Hindlimb muscle (tissue), 1 donor: ENCODE measurements around the gene LBHD2. TPM values are rescaled to one million over a fixed set of nuclear protein-coding genes. Genes with fewer than 3 reads are reported as not detected.

Experiments used
- DNase-seq: peaks from one replicate; pipeline ENCODE4 v3.0.0-alpha.2; 2013
- polyA plus RNA-seq: library from polyadenylated mRNA; unstranded; fragments of 120-200 nt; gene quantifications from one replicate; pipeline ENCODE4 v1.2.1, GENCODE V29; 2013; ENCODE audit not compliant: insufficient read length

The LBHD2 gene
- polyA plus RNA-seq, 1 donor: not detected

DNA sequence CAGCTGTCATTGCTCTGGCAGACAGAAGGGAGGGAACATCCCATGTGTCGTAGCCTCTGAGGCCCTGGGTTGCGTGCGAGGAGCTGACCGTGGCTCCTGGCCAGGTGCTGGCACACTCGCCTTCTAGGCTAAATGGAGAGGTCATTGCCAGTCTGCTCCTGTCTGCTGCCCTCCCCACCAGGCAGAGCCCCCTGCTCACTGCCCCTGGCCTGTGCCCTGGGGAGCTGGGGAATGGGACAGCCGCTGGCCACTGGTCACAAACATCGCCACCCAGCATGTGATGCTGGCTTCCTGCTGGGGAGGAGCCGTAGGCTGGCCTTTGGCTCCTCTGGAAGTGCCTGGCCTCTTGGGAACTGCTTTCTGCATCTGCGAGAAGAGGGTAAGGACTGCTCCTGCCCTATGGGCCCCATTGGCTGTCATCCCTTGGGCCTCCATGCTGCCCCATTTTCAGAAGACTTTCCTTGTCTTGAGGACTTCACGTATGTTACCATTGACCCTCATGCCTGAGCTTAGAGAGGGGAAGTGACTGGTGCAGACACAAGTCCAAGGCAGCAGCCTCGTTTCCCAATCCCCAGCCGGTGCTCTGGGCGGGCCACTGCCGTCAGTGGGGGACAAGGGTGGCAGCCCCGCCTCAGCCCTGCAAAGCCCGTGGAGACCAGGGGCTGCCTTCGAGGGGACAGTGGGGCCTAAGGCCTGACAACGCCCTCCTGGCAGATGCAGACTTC lies 37.3 kb downstream of the LBHD2 start:
- no peak for DNase-seq

DNA sequence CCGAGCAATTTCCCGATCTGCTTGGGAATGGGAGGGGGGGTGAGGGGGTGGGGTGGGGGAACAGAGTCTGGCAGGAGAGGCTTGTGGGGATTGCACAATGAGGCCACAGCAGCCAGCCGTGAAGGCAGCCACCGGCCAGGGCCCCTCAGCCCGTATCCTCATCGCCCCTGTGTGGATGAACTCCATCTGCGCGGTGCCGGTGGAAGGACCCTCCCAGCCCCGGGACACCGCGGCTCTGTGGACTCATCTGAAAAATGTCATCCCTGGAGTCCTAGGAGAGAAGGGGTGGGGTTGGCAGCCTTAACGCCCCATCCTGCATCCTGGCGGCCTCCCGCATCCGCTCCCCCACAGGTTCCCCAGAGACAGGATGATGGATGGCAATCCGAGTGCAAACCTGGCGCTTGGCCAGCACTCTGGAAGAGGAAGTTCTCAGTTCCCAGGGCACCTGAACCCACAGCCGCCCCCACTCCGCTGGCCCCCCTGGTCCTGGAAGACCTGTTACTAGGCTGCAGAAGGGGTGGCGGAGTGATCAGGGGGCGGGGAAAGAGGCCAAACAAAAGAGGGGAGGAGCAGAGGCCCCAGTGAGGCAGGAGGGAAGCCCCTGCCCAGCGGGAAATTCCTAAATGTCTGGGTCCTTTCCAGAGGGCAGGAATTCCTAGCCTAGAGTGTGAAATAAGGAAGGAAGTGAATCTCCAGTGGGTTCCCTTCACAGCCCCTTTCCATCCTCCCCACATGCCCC lies 38.0 kb downstream of the LBHD2 start:
- DNase-seq: peak; percentile 87

DNA sequence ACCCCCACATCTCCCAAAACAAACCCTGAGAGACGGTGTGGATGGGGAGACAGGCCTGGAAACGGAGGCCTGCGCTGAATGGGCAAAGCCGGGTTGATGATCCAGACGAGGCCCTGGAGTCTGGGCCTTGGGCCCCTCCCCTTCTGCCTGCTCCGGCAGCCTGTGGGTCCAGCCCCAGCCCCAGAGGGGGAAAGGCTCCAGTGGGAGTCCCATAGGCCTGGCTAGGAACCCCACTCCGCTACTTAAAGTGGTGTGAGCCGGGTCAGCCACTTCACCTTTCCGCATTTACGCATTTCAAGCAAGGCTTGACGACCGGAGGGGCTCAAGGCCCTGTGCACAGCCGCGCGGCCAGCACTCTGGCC lies 38.6 kb downstream of the LBHD2 start:
- no peak for DNase-seq

- DNase-seq: peak; percentile 80
Observed at GRCh38 chr14:103122947-103123633, 39.1 kb downstream of the LBHD2 start, which contains the start of gene TNFAIP2. Gene TNFAIP2 (plus strand): TSS chr14:103123461. CDS start chr14:103126458, 2,997 bp downstream.

GRCh38 chr14:103123634-103124500 lies 39.9 kb downstream of the LBHD2 start:
- peak; percentile 68 for DNase-seq

- DNase-seq: no peak
Observed at GRCh38 chr14:103124501-103125001, 40.5 kb downstream of the LBHD2 start.

- no peak for DNase-seq
Observed at GRCh38 chr14:103125098-103126070, 41.4 kb downstream of the LBHD2 start.

DNA sequence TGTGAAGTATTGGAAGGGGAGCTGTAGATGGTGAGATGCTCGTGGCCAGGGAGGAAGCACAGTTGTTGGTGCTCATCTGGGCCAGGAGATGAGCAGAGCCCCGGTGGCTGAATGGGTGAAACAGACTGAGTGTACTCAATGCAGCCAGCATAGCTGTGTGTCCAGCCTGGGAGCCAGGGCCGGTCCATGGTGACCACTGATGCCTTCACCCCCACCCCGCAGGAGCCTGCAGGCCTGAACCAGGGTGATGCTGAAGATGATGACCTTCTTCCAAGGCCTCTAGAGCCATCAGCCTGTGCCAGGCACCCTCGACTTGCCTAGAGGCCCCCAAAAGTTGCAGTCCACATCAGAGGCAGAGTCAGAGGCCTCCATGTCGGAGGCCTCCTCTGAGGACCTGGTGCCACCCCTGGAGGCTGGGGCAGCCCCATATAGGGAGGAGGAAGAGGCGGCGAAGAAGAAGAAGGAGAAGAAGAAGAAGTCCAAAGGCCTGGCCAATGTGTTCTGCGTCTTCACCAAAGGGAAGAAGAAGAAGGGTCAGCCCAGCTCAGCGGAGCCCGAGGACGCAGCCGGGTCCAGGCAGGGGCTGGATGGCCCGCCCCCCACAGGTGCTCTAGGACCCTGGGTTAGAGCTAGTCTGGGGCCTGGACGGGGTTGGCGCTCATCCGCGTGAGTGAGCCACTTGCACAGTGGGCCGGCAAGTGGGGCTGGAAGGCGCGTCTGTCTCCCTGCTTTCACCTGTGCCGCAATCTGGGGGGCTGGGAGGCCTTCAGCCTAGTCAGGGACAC lies 42.3 kb downstream of the LBHD2 start:
- no peak for DNase-seq

DNA sequence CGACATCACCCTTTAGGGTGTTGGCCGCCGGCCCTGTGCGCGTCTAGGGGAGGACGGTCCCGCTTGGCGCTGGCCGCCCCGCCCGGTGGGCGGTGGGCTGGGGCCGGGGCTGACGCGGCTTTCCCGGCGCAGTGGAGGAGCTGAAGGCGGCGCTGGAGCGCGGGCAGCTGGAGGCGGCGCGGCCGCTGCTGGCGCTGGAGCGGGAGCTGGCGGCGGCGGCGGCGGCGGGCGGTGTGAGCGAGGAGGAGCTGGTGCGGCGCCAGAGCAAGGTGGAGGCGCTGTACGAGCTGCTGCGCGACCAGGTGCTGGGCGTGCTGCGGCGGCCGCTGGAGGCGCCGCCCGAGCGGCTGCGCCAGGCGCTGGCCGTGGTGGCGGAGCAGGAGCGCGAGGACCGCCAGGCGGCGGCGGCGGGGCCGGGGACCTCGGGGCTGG lies 42.9 kb downstream of the LBHD2 start:
- peak; percentile 67 for DNase-seq

DNA sequence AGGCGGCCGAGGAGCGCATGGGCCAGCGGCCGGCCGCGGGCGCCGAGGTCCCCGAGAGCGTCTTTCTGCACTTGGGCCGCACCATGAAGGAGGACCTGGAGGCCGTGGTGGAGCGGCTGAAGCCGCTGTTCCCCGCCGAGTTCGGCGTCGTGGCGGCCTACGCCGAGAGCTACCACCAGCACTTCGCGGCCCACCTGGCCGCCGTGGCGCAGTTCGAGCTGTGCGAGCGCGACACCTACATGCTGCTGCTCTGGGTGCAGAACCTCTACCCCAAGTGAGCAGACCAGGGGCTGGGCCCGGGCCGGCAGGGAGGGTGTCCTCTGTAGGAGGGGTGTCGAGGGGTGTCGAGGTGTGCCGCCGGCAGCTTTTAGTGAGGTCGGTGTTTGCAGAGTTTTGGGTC lies 43.3 kb downstream of the LBHD2 start:
- DNase-seq: no peak

- DNase-seq: no peak
Observed at GRCh38 chr14:103127861-103128598, 44.0 kb downstream of the LBHD2 start.

DNA sequence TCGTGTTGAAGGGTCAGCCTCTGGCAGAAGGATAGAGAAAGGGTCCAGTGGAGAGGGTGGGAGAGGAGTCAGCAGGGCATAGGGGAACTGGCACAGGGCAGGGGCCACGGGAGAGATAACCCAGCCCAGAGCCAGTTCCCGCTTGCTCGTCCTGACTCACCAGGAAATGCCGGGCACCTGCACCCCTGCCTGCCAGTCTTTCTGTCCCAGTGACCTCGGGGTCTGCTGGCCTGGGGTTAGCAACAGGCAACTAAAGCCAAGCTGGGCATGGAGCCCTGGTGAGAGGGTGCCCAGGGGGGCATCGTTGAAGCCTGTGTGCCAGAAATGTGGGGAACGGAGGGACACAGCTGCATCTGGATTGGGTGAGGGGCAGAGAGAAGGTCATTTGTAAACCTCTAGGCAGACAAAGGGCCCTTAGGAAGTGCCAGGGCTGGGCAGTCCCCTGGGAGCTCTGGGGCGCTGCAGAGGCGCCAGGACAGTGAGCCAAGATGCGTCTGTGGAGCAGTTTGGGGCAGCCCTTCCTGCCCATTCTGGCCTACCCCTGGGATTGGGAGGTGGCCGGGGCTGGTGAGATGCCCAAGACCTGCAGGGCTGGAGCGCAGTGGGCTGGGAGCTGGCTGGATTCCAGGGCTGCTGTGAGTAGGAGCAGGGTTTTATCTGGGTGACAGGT lies 44.8 kb downstream of the LBHD2 start:
- no peak for DNase-seq

DNA sequence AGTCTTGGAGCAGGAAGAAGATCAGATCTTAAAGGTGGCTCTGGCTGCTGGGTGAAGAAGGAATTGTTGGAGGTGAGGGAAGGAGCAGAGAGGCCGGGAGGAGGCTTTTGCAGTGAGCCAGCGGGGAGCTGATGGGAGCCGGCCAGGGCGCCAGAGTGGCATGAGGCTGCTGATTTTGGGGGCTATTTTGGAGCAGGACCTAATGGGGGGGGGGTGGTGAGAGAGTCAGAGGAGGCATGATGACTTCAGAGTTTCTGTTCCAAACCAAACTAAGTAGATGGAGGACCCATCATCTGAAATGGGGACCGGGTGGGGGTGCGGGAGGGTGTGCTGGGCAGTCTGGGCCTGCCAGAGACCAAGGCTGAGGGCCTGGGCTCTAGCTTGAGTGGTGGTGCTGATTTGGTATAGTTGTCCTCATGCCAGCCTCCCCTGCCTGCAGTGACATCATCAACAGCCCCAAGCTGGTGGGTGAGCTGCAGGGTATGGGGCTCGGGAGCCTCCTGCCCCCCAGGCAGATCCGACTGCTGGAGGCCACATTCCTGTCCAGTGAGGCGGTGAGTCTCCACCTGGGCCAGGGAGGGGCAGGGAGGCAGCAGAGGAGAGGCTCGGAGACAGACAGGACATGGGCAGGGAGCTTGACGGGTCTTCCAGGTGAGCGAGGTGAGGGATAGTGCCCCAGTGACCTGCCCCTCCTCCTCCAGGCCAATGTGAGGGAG lies 45.4 kb downstream of the LBHD2 start:
- DNase-seq: no peak

DNA sequence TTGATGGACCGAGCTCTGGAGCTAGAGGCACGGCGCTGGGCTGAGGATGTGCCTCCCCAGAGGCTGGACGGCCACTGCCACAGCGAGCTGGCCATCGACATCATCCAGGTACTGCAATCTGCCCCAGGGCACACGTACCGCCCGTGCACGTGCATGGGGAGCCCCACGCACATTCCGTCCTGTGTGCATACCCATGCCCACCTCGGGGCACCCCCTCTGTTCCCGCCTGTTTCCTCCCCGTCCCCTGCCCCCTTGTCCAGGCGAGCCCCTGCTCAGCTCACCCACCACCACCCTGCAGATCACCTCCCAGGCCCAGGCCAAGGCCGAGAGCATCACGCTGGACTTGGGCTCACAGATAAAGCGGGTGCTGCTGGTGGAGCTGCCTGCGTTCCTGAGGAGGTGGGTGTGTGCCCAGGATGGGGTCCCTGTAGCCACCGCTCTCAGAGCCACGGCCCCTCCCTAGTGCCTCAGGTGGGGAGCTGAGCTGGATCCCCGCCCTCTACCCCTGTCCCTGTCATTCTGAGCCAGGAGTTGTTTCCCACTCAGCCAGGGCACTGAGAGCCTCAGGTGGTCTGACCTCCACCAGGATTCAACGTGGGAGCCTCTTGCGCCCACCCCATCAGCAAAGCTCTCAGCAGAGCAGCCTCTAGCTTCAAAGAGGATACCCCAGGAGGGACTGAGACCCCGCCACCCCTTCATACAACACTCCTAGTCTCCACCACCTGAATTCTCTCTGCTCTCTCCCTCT lies 46.2 kb downstream of the LBHD2 start:
- DNase-seq: no peak

GRCh38 chr14:103130965-103131364 lies 47.0 kb downstream of the LBHD2 start:
- peak; percentile 53 for DNase-seq

GRCh38 chr14:103131580-103131979 lies 47.6 kb downstream of the LBHD2 start:
- no peak for DNase-seq
